Measurements from ENCODE around the gene NFS1.

GRCh38 chr20:35724321-35725230 is 25.4 kb upstream of the NFS1 start:
- no peak for TF ChIP-seq CTCF (IDR thresholded peaks at IDR 0.05; ENCODE audit: insufficient read depth, low read length)
- TF ChIP-seq GABPA (IDR thresholded peaks at IDR 0.05; ENCODE audit: low read depth), result no peak
- TF ChIP-seq POLR2AphosphoS5 (IDR thresholded peaks at IDR 0.05; ENCODE audit: low read depth), result no peak
- no peak for TF ChIP-seq REST (IDR thresholded peaks at IDR 0.05; ENCODE audit: insufficient replicate concordance, low read depth)

Data from HL-60 (cell line).